Mammary epithelial cell (primary cell): Measurements from ENCODE around the gene SPPL2B.

Experiments used
- EZH2 ChIP-seq: IDR thresholded peaks from 2 replicates; pipeline ENCODE4 v1.6.1; 2012; ENCODE audit warnings: low read length, inconsistent platforms, borderline replicate concordance
- TF ChIP-seq, protein P1 (sequence below), 2 donors: IDR thresholded peaks in 1 of 2; conservative IDR thresholded peaks in 1 of 2; 2 replicates each; pipeline ENCODE4 v1.5.1; 2011 to 2012; ENCODE audit warnings: inconsistent platforms in 2 of 2, low read length in 2 of 2, mild to moderate bottlenecking in 2 of 2, control low read depth in 1 of 2, low read depth in 1 of 2; ENCODE audit not compliant: insufficient read depth in 1 of 2; ENCODE audit errors: extremely low read depth in 1 of 2

DNA sequence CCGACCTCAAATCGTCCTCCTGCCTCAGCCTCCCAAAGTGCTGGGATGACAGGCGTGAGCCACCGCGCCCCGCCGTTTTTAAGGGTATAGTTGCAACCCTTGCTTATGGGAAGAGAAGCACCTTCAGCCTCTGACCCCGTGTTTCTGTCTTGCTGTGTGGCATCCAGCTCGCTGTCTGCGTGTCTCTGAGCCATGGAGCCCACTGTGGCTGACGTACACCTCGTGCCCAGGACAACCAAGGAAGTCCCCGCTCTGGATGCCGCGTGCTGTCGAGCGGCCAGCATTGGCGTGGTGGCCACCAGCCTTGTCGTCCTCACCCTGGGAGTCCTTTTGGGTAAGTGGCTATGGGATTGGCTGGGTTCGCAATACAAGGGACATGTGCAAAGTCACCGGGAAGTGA is 61.1 kb downstream of the SPPL2B start:
- TF ChIP-seq, protein P1, sequence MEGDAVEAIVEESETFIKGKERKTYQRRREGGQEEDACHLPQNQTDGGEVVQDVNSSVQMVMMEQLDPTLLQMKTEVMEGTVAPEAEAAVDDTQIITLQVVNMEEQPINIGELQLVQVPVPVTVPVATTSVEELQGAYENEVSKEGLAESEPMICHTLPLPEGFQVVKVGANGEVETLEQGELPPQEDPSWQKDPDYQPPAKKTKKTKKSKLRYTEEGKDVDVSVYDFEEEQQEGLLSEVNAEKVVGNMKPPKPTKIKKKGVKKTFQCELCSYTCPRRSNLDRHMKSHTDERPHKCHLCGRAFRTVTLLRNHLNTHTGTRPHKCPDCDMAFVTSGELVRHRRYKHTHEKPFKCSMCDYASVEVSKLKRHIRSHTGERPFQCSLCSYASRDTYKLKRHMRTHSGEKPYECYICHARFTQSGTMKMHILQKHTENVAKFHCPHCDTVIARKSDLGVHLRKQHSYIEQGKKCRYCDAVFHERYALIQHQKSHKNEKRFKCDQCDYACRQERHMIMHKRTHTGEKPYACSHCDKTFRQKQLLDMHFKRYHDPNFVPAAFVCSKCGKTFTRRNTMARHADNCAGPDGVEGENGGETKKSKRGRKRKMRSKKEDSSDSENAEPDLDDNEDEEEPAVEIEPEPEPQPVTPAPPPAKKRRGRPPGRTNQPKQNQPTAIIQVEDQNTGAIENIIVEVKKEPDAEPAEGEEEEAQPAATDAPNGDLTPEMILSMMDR (conservative IDR thresholded peaks at IDR 0.05 in 1 of 2, IDR thresholded peaks at IDR 0.05 in 1 of 2; ENCODE audit: extremely low read depth in 1 of 2, insufficient read depth in 1 of 2, low read depth in 1 of 2, low read length in 2 of 2), result no peak
- no peak for TF ChIP-seq EZH2
